ENCODE measurements around the gene CLEC16A.

Gene CLEC16A

DNA sequence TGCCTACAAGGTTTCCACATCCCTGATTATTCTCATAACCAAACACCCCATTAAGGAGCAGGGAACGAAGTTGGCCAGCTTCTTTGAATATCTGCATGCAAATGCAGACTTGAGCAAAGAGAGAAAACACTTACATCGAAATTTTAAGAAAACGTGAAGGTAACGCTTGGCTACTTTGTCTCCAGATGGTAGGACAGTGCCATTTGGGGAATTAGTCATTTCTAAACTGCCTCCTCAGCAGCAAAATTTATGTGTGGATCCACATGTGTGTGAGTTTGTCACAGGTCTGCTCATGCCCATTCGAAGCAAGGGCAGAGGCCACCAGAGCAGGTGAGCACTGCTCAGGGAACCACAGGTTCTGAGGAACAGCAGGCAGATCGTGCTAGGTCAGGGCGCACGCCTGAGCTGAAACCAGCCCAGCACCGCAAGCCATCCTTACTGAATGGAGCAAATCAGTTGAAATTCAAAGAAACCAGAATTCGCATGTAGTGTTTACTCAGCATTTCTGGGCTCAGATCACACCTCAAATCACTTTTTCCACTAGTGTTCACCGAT is 231.5 kb downstream of the CLEC16A start:
- Histone ChIP-seq H3K4me1 (peaks cover 49% of the 10 kb centered on the region), H3K9ac (no peak overlapping the region), H3K9me3 (no peaks in the 10 kb centered on the region), H3K36me3 (peaks cover 37% of the 10 kb centered on the region), H4K20me1 (no peaks in the 10 kb centered on the region; the same call in 1 of the 2 replicates), H3K4me3 (no peak overlapping the region), H3K27ac (no peak overlapping the region), H3K27me3 (no peaks in the 10 kb centered on the region), H3K4me2 (no peak overlapping the region)
- TF ChIP-seq Cebpa-rat (IDR thresholded peaks at IDR 0.05): no peak

- no peak for TF ChIP-seq Cebpa-rat (IDR thresholded peaks at IDR 0.05)
- Histone ChIP-seq H3K4me2 (peak overlapping the region; percentile 29), H3K36me3 (peaks cover 37% of the 10 kb centered on the region), H3K4me3 (no peak overlapping the region), H4K20me1 (no peaks in the 10 kb centered on the region), H3K9ac (peak overlapping the region; percentile 23; the same call in 1 of the 2 replicates), H3K27me3 (no peaks in the 10 kb centered on the region), H3K9me3 (no peaks in the 10 kb centered on the region), H3K27ac (no peak overlapping the region), H3K4me1 (peaks cover 50% of the 10 kb centered on the region)
These were observed 233.3 kb downstream of the CLEC16A start for GRCh38 chr16:11177578-11178160.

DNA sequence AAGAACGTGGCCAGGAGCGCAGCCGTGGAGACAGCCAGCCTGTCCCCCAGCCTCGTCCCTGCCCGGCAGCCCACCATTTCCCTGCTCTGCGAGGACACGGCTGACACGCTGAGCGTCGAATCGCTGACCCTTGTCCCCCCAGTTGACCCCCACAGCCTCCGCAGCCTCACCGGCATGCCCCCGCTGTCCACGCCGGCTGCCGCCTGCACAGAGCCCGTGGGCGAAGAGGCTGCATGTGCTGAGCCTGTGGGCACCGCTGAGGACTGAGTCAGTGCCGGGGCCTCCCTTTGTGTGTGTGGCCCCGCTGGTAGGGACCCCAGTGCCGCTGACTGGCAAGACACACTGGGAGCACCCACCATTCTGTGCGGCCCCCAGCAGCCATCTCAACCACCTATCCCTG is 234.1 kb downstream of the CLEC16A start:
- TF ChIP-seq Cebpa-rat (IDR thresholded peaks at IDR 0.05): no peak
- peaks cover 55% of the 10 kb centered on the region for H3K4me1 ChIP-seq
- peak overlapping the region; percentile 23; the same call in 1 of the 2 replicates for H3K9ac ChIP-seq

DNA sequence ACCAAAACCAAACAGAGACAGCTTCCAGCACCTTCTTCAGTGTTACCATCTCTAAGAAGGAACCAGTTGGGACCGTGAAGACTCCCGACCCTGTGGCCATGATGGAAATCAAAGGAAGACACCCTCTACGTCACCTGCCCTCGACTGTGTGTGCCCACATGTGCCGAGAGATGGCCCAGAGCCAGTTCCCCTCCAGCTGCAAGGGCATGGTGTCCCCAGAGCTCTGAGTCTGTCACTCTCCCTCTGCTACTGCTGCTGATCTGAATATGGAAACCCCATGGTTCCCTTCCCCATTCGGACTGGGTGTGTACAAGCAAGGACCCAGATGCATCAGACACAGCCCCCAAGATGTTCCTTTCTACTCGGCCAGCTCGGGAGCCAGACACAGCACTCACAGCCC is 235.2 kb downstream of the CLEC16A start:
- Histone ChIP-seq H3K4me2 (no peak overlapping the region), H3K36me3 (peaks cover 21% of the 10 kb centered on the region), H3K9ac (no peak overlapping the region), H3K4me1 (peaks cover 66% of the 10 kb centered on the region), H3K9me3 (no peaks in the 10 kb centered on the region), H3K27ac (no peak overlapping the region), H4K20me1 (no peaks in the 10 kb centered on the region), H3K27me3 (no peaks in the 10 kb centered on the region), H3K4me3 (no peak overlapping the region)
- no peak for TF ChIP-seq Cebpa-rat (IDR thresholded peaks at IDR 0.05)

More for the DNA sequence above, 234.1 kb downstream of the CLEC16A start:
- Histone ChIP-seq H3K4me3 (no peak overlapping the region), H4K20me1 (no peaks in the 10 kb centered on the region), H3K36me3 (peaks cover 33% of the 10 kb centered on the region), H3K4me2 (peak overlapping the region; percentile 29), H3K9me3 (no peaks in the 10 kb centered on the region), H3K27ac (no peak overlapping the region), H3K27me3 (no peaks in the 10 kb centered on the region)

DNA sequence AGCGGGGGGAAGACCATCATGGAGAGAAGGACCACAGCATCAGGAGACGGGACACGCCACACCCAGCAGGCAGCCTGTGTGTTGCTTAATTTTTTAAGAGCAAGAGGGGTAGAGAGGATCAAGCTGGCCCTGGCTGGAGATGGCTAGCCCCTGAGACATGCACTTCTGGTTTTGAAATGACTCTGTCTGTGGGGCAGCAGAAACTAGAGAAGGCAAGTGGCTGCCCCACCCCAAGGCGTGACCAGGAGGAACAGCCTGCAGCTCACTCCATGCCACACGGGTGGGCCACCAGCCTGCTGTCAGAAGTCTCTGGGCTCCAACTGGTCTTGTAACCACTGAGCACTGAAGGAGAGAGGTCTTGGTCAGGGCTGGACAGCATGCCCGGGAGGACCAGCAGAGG is 236.1 kb downstream of the CLEC16A start:
- no peaks in the 10 kb centered on the region for H3K27me3 ChIP-seq
- no peaks in the 10 kb centered on the region for H4K20me1 ChIP-seq
- H3K4me2 ChIP-seq: no peak overlapping the region
- H3K36me3 ChIP-seq: peaks cover 18% of the 10 kb centered on the region
- H3K4me3 ChIP-seq: no peak overlapping the region
- H3K27ac ChIP-seq: no peak overlapping the region
- no peak for TF ChIP-seq Cebpa-rat (IDR thresholded peaks at IDR 0.05)
- peaks cover 60% of the 10 kb centered on the region for H3K4me1 ChIP-seq
- H3K9me3 ChIP-seq: no peaks in the 10 kb centered on the region
- no peak overlapping the region for H3K9ac ChIP-seq

GRCh38 chr16:11181242-11181898 is 237.0 kb downstream of the CLEC16A start:
- Histone ChIP-seq H3K9me3 (no peaks in the 10 kb centered on the region), H3K4me2 (peak overlapping the region; percentile 91), H3K4me1 (peaks cover 55% of the 10 kb centered on the region), H3K27me3 (no peaks in the 10 kb centered on the region), H3K4me3 (no peak overlapping the region), H3K36me3 (peaks cover 18% of the 10 kb centered on the region), H4K20me1 (no peaks in the 10 kb centered on the region), H3K27ac (no peak overlapping the region), H3K9ac (peak overlapping the region; percentile 53; the same call in 1 of the 2 replicates)
- no peak for TF ChIP-seq Cebpa-rat (IDR thresholded peaks at IDR 0.05)

DNA sequence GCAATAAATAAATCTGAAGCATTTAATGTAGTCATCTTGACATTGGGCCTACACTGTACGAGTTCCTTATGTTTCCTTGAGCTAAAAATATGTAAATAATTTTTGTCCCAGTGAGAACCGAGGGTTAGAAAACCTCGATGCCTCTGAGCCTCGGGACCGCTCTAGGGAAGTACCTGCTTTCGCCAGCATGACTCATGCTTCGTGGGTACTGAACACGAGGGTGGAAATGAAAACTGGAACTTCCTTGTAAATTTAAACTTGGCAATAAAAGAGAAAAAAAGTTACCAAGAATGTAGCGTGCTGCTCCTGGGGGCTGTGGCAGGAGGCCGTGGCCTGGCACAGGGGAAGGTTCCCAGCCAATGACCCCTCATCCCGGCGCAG is 237.5 kb downstream of the CLEC16A start:
- H3K36me3 ChIP-seq: peaks cover 18% of the 10 kb centered on the region
- H3K27ac ChIP-seq: peak overlapping the region; percentile 72; the same call in 1 of the 2 replicates
- no peak overlapping the region for H3K4me3 ChIP-seq
- peaks cover 55% of the 10 kb centered on the region for H3K4me1 ChIP-seq
- peak overlapping the region; percentile 91 for H3K4me2 ChIP-seq
- no peaks in the 10 kb centered on the region for H4K20me1 ChIP-seq
- H3K9ac ChIP-seq: peak overlapping the region; percentile 53; the same call in 1 of the 2 replicates
- no peaks in the 10 kb centered on the region for H3K27me3 ChIP-seq
- TF ChIP-seq Cebpa-rat (IDR thresholded peaks at IDR 0.05): no peak
- no peaks in the 10 kb centered on the region for H3K9me3 ChIP-seq

DNA sequence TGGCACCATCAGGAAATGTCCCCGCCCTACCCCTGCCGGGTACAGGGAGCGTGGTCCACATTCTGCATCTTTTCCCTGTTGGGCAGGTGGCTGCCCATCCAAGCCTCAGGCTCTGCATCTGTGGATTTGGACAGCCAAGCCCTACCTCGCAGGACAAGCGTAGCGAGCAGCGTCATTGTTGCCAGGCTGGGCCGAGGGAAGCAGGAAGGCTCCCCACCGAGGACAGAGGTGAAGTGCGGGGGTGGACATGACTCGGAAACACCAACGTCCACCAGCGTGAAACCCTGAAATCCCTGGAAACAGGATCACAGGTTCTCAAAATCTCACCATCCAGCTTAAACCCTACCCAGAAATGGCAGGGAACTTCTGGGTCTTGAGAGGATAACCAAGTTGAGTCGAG is 238.0 kb downstream of the CLEC16A start:
- H4K20me1 ChIP-seq: no peaks in the 10 kb centered on the region
- no peaks in the 10 kb centered on the region for H3K9me3 ChIP-seq
- peak overlapping the region; percentile 72 for H3K27ac ChIP-seq
- peak overlapping the region; percentile 53; the same call in 1 of the 2 replicates for H3K9ac ChIP-seq
- H3K4me3 ChIP-seq: no peak overlapping the region
- peaks cover 18% of the 10 kb centered on the region for H3K36me3 ChIP-seq
- H3K4me2 ChIP-seq: peak overlapping the region; percentile 91
- TF ChIP-seq Cebpa-rat (IDR thresholded peaks at IDR 0.05): no peak
- peaks cover 55% of the 10 kb centered on the region for H3K4me1 ChIP-seq
- no peaks in the 10 kb centered on the region for H3K27me3 ChIP-seq

- Histone ChIP-seq H3K36me3 (peaks cover 18% of the 10 kb centered on the region), H3K4me1 (peaks cover 48% of the 10 kb centered on the region), H3K4me2 (peak overlapping the region; percentile 91), H3K4me3 (no peak overlapping the region), H3K27me3 (no peaks in the 10 kb centered on the region), H4K20me1 (no peaks in the 10 kb centered on the region), H3K27ac (peak overlapping the region; percentile 72), H3K9ac (peak overlapping the region; percentile 53; the same call in 1 of the 2 replicates), H3K9me3 (no peaks in the 10 kb centered on the region)
- no peak for TF ChIP-seq Cebpa-rat (IDR thresholded peaks at IDR 0.05)
These were observed 238.9 kb downstream of the CLEC16A start for GRCh38 chr16:11183035-11183812.

Measured in BLaER1 (cell line).